NCI-H2196 treated with DMSO at 0.1 percent for 48 hours (cell line): Measurements from ENCODE around the gene CFAP157.

ENCODE experiments used
- DNase-seq: peaks from one replicate; lab custom pipeline; 2025; ENCODE audit not compliant: unreplicated experiment; lab: John Stamatoyannopoulos, UW

The CFAP157 gene

GRCh38 chr9:127714951-127715469 lies 8.2 kb downstream of the CFAP157 start:
- no peak for DNase-seq

GRCh38 chr9:127715470-127716337 lies 8.9 kb downstream of the CFAP157 start, which contains the start of the genes PTRH1 and TTC16:
TSS of gene PTRH1 (minus strand) at chr9:127715663. CDS start at chr9:127715639, 24 bp downstream.
TSS of gene TTC16 (plus strand) at chr9:127716079. CDS start at chr9:127716146, 67 bp downstream.
- DNase-seq: peak; percentile 87

GRCh38 chr9:127716412-127716811 lies 9.6 kb downstream of the CFAP157 start:
- DNase-seq: no peak

GRCh38 chr9:127717766-127718165 lies 11.0 kb downstream of the CFAP157 start:
- no peak for DNase-seq

- no peak for DNase-seq
These were observed 13.5 kb downstream of the CFAP157 start for GRCh38 chr9:127720031-127720864.

- no peak for DNase-seq
These were observed 14.1 kb downstream of the CFAP157 start for GRCh38 chr9:127720865-127721227.

- DNase-seq: no peak
These were observed 14.6 kb downstream of the CFAP157 start for GRCh38 chr9:127721391-127721821.

GRCh38 chr9:127722055-127722745 lies 15.4 kb downstream of the CFAP157 start:
- no peak for DNase-seq

GRCh38 chr9:127723013-127723412 lies 16.2 kb downstream of the CFAP157 start:
- DNase-seq: no peak

- DNase-seq: peak; percentile 61
These were observed 16.7 kb downstream of the CFAP157 start for GRCh38 chr9:127723444-127723843.

GRCh38 chr9:127724012-127724411 lies 17.2 kb downstream of the CFAP157 start:
- no peak for DNase-seq

- no peak for DNase-seq
These were observed 20.1 kb downstream of the CFAP157 start for GRCh38 chr9:127726871-127727270.

GRCh38 chr9:127728808-127729207 lies 22.0 kb downstream of the CFAP157 start:
- no peak for DNase-seq

GRCh38 chr9:127729522-127730256 lies 22.9 kb downstream of the CFAP157 start:
- DNase-seq: no peak

- DNase-seq: no peak
These were observed 23.5 kb downstream of the CFAP157 start for GRCh38 chr9:127730262-127730661.

GRCh38 chr9:127730799-127731410 lies 24.1 kb downstream of the CFAP157 start:
- no peak for DNase-seq

- no peak for DNase-seq
These were observed 25.1 kb downstream of the CFAP157 start for GRCh38 chr9:127731938-127732337.

GRCh38 chr9:127732444-127732843 lies 25.7 kb downstream of the CFAP157 start:
- DNase-seq: no peak

GRCh38 chr9:127733614-127734013 lies 26.8 kb downstream of the CFAP157 start:
- DNase-seq: no peak

- no peak for DNase-seq
These were observed 27.5 kb downstream of the CFAP157 start for GRCh38 chr9:127734247-127734746.
